ENCODE data around the gene PRPF31. TPM values are rescaled to one million over a fixed set of nuclear protein-coding genes. Genes with fewer than 3 reads are reported as not detected.
A peak's percentile ranks its signal among the peaks of the same experiment; 100 is the strongest.

Gene PRPF31
- total RNA-seq, 4 donors from 2014 or later = 51.6 to 67.1 (median 53.8) TPM

- 18 to 33% methylated on average over 1 to 3 of the region's 5 CpGs for WGBS, 2 donors (ENCODE audit: low coverage in 1 of 2)
- no peak for ATAC-seq
- no peak for TF ChIP-seq POLR2A (IDR thresholded peaks at IDR 0.05)
- TF ChIP-seq POLR2AphosphoS5 (IDR thresholded peaks at IDR 0.05) = no peak
- TF ChIP-seq CTCF (IDR thresholded peaks at IDR 0.05) = no peak
- TF ChIP-seq EP300 (IDR thresholded peaks at IDR 0.05) = no peak
- H3K9me3 ChIP-seq = no peaks in the 10 kb centered on the region
- peaks cover under 1% of the 10 kb centered on the region for H3K27me3 ChIP-seq
- no peak within 1 kb of the TSS for H3K4me3 ChIP-seq
- peaks cover 0 to 5% of the 10 kb centered on the region in 2 donors for H3K36me3 ChIP-seq
- H3K4me1 ChIP-seq = peaks cover 0 to 41% (median 11%) of the 10 kb centered on the region in 3 donors
- H3K27ac ChIP-seq = no peak within 1 kb of the TSS
Observed at GRCh38 chr19:54100561-54100960, 15.0 kb upstream of the PRPF31 start, which contains the start of gene OSCAR. TSS of gene OSCAR (minus strand) at chr19:54100803. CDS start at chr19:54100792, 11 bp downstream.

GRCh38 chr19:54102421-54103169, 13.0 kb upstream of the PRPF31 start, which contains the start of gene NDUFA3:
TSS of gene NDUFA3 (plus strand) at chr19:54102855. CDS start at chr19:54102879, 24 bp downstream.
- peak within 1 kb of the TSS; percentile 79 to 94 for H3K4me3 ChIP-seq
- peaks cover 0 to 25% of the 10 kb centered on the region in 2 donors for H3K36me3 ChIP-seq
- peak; percentile 100 for ATAC-seq
- 0 to 8% methylated on average over 9 to 14 of the region's 54 CpGs for WGBS, 2 donors (ENCODE audit: low coverage in 1 of 2)
- TF ChIP-seq POLR2A (IDR thresholded peaks at IDR 0.05) (peak; percentile 52 to 66), EP300 (IDR thresholded peaks at IDR 0.05) (no peak), POLR2AphosphoS5 (IDR thresholded peaks at IDR 0.05) (peak; percentile 76)
- peak within 1 kb of the TSS; percentile 12 to 82 (median 80) for H3K27ac ChIP-seq
- no peaks in the 10 kb centered on the region for H3K9me3 ChIP-seq
- no peaks in the 10 kb centered on the region for H3K27me3 ChIP-seq
- H3K4me1 ChIP-seq = peaks cover 0 to 25% (median 8%) of the 10 kb centered on the region in 3 donors

GRCh38 chr19:54104998-54105715, 10.4 kb upstream of the PRPF31 start:
- no peaks in the 10 kb centered on the region for H3K27me3 ChIP-seq
- no peak for ATAC-seq
- H3K4me1 ChIP-seq = peaks cover 0 to 25% (median 8%) of the 10 kb centered on the region in 3 donors
- H3K4me3 ChIP-seq = no peak overlapping the region
- WGBS, 2 donors (ENCODE audit: low coverage in 1 of 2) = 81 to 92% methylated on average over 3 to 11 of the region's 11 CpGs
- H3K27ac ChIP-seq = no peak overlapping the region
- H3K9me3 ChIP-seq = no peaks in the 10 kb centered on the region
- TF ChIP-seq POLR2A (IDR thresholded peaks at IDR 0.05) = no peak
- TF ChIP-seq POLR2AphosphoS5 (IDR thresholded peaks at IDR 0.05) = no peak
- TF ChIP-seq EP300 (IDR thresholded peaks at IDR 0.05) = no peak
- TF ChIP-seq CTCF (IDR thresholded peaks at IDR 0.05) = no peak
- H3K36me3 ChIP-seq = peaks cover 0 to 51% of the 10 kb centered on the region in 2 donors

GRCh38 chr19:54105796-54106195, 9.8 kb upstream of the PRPF31 start:
- 87 to 93% methylated on average over 5 of the region's 10 CpGs for WGBS, 2 donors (ENCODE audit: low coverage in 1 of 2)
- H3K36me3 ChIP-seq = peaks cover 0 to 57% of the 10 kb centered on the region in 2 donors

More at GRCh38 chr19:54105796-54106195, 9.8 kb upstream of the PRPF31 start:
- Histone ChIP-seq H3K4me1 (peaks cover 0 to 25% (median 8%) of the 10 kb centered on the region in 3 donors), H3K27me3 (no peaks in the 10 kb centered on the region), H3K27ac (no peak overlapping the region), H3K9me3 (no peaks in the 10 kb centered on the region), H3K4me3 (no peak overlapping the region)
- TF ChIP-seq POLR2A (IDR thresholded peaks at IDR 0.05) (no peak), CTCF (IDR thresholded peaks at IDR 0.05) (no peak), EP300 (IDR thresholded peaks at IDR 0.05) (no peak), POLR2AphosphoS5 (IDR thresholded peaks at IDR 0.05) (no peak)
- ATAC-seq = no peak
